ENCODE data around the gene KCNMA1. TPM values are rescaled to one million over a fixed set of nuclear protein-coding genes. Genes with fewer than 3 reads are reported as not detected.

Gene KCNMA1
- total RNA-seq, 2 donors from 2014 or later = 168 to 188 TPM

DNA sequence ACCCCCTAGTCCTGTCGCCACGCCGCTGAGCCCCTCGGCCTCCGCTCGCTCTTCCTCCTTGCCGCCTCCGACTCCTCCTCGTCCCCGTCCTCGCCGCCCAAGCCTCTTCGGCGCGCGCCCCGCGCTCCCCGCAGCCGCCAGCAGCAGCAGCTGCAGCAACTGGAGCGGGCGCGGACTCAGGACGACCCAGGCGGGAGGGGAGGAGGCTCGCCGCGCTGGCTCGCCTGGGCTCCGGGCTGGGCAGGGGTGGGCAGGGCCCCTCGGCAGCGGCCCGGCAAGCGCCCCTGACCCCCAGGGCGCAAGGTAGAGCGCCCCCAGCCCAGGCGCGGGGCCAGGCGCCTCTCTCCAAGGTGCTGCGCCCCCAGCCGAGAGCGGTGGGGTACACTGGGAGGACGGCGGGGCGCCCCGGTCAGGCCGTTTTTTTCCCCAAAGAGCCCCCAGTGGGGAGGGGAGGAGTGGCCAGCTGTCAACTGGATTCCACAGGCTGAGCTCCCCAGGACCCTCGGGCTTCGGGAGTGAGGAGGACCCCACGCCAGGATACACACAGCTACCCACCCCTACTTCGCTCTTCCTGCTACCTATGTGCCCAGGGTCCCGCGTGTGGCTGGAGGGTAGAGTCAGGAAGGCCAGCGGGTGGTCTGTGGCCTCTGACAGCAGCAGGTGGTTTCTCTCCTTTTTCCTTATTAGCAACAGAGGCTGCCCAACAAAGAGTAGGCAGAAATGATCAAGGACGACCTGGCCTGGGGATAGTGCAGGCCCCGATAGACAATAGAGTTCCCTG lies 903 bp upstream of the KCNMA1 start:
- no peaks in the 10 kb centered on the region for H3K36me3 ChIP-seq
- peaks cover 24 to 54% of the 10 kb centered on the region in 2 donors for H3K4me1 ChIP-seq (ENCODE audit: control insufficient read depth in 1 of 2, low read depth in 2 of 2)

DNA sequence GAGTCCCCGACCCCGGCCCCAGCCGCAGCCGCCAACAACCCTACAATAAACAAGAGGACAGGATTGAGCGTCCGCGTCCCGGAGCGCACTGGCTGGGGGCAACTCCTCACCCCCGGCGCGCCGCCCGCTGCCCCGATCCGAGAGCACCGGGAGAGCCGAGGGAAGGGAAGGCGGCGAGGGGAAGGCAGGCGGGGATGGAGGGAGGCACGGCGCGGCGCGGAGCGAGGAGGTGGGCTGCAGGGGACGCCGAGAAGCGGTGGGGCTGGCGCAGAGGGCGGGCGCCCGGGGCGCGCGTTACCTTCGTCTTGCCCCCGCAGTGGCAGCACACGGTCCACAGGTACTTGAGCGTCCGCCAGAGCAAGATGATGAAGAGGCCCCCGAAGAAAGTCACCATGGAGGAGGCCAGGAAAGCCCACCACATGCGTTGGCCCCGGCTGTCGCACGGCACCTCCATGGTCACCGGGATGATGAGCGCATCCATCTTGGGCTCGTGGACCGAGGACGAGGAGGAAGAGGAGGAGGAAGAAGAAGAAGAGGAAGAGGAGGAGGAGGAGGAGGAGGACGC lies 559 bp downstream of the KCNMA1 start:
- ATAC-seq (ENCODE audit: insufficient number of reproducible peaks, low FRiP score, low read depth) = no peak
- H3K27ac ChIP-seq = peak overlapping the region; percentile 82 to 89
- H3K4me1 ChIP-seq (ENCODE audit: control insufficient read depth in 1 of 2, low read depth in 2 of 2) = peaks cover 24 to 67% of the 10 kb centered on the region in 2 donors

More for the DNA sequence above, 903 bp upstream of the KCNMA1 start:
- ATAC-seq (ENCODE audit: insufficient number of reproducible peaks, low FRiP score, low read depth) (no peak), DNase-seq (ENCODE audit: low spot score) (no peak)
- TF ChIP-seq, protein P1, sequence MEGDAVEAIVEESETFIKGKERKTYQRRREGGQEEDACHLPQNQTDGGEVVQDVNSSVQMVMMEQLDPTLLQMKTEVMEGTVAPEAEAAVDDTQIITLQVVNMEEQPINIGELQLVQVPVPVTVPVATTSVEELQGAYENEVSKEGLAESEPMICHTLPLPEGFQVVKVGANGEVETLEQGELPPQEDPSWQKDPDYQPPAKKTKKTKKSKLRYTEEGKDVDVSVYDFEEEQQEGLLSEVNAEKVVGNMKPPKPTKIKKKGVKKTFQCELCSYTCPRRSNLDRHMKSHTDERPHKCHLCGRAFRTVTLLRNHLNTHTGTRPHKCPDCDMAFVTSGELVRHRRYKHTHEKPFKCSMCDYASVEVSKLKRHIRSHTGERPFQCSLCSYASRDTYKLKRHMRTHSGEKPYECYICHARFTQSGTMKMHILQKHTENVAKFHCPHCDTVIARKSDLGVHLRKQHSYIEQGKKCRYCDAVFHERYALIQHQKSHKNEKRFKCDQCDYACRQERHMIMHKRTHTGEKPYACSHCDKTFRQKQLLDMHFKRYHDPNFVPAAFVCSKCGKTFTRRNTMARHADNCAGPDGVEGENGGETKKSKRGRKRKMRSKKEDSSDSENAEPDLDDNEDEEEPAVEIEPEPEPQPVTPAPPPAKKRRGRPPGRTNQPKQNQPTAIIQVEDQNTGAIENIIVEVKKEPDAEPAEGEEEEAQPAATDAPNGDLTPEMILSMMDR (IDR thresholded peaks at IDR 0.05) = no peak
- peak overlapping the region; percentile 76 to 87 for H3K27ac ChIP-seq
- H3K4me3 ChIP-seq = peak overlapping the region; percentile 86
- H3K27me3 ChIP-seq (replicated peaks; ENCODE audit: insufficient read depth) = no peaks in the 10 kb centered on the region
- H3K9me3 ChIP-seq = no peaks in the 10 kb centered on the region

DNA sequence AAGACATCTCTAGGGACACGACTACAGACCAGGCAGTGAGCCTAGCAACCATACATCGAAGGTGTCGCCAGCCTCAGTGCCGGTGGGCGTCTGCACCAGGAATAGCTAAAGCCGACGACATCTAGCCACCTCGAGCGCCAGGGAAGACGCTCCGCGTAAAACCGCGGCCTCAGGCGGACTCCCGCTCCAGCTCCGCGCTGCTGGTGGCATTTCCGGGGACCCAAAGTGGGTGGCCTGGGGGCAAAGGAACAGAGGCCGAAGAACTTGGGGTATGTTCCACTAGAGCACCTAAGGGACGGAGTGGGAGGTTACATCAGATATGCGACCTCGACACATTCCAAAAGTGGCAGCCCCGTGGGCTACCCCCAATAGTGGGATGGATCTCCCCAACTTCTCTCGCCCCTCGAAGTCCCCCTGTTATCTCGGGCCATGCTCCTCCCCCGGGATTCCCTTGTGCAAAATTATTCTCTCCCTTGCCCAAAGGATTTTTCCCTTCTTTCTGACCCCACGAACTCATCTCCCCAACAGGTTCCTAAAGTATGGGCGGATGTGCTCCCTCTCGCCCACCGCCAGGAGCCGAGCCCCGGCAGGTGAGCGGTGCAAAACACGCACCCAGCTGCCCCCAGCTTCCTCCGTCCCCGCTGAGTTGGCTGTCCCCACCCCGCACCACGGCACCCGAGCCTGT lies 1.2 kb downstream of the KCNMA1 start:
- H3K36me3 ChIP-seq = no peaks in the 10 kb centered on the region
- H3K27ac ChIP-seq = peak overlapping the region; percentile 82 to 89
- TF ChIP-seq, protein P1 (IDR thresholded peaks at IDR 0.05) = peak; percentile 29
- peaks cover 25 to 67% of the 10 kb centered on the region in 2 donors for H3K4me1 ChIP-seq (ENCODE audit: control insufficient read depth in 1 of 2, low read depth in 2 of 2)
- H3K27me3 ChIP-seq (replicated peaks; ENCODE audit: insufficient read depth) = no peaks in the 10 kb centered on the region
- peak overlapping the region; percentile 86 for H3K4me3 ChIP-seq
- no peak for ATAC-seq (ENCODE audit: insufficient number of reproducible peaks, low FRiP score, low read depth)
- no peak for DNase-seq (ENCODE audit: low spot score)
- H3K9me3 ChIP-seq = no peaks in the 10 kb centered on the region

More for the DNA sequence above, 559 bp downstream of the KCNMA1 start:
- TF ChIP-seq, protein P1 (IDR thresholded peaks at IDR 0.05) = no peak
- no peak for DNase-seq (ENCODE audit: low spot score)
- Histone ChIP-seq H3K36me3 (no peaks in the 10 kb centered on the region), H3K27me3 (replicated peaks; ENCODE audit: insufficient read depth) (no peaks in the 10 kb centered on the region), H3K9me3 (no peaks in the 10 kb centered on the region), H3K4me3 (peak overlapping the region; percentile 86)

DNA sequence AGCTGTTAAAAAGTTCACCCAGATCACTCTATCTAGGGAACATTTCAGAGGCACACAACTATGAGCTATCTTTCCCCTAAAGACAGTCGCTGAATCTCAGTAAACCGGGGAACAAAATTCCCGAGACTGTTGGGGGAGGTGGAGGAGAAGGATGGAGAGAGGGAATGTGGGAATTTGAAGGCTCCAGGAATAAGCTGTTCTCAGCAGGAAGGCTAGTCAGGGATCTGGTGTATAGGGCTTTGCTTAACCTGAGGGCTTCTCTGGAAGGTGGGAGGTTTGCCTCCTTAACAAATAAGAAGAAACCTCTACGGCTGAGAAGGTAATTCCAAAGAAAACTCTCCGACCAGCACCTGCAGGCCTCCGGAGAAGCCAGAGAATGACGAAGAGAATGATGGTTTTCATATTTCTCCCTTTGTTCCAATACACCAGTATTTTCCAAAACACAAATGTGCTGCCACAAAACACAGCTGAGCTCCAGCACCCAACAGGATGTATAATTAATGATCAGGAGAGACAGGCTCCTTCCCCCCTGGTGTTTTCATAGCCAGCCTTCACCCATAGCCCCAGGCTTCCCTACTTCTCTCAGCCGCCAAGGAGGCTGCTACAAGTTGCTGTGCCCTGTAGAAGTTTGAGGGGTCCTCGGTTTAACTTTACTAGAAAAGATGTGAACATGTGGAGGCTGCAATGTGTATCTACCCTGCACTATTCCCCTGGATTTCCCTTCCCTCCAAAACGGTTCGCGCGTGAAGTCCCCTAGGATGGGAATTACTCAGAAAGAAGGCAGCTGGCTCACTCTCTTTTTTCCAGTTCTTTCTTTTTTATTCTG lies 2.0 kb downstream of the KCNMA1 start:
- TF ChIP-seq, protein P1 (IDR thresholded peaks at IDR 0.05) = no peak
- H3K27ac ChIP-seq = peak overlapping the region; percentile 82 to 89
- H3K4me1 ChIP-seq (ENCODE audit: control insufficient read depth in 1 of 2, low read depth in 2 of 2) = peaks cover 25 to 67% of the 10 kb centered on the region in 2 donors
- no peak for DNase-seq (ENCODE audit: low spot score)
- H3K4me3 ChIP-seq = peak overlapping the region; percentile 86
- H3K9me3 ChIP-seq = no peaks in the 10 kb centered on the region
- no peaks in the 10 kb centered on the region for H3K36me3 ChIP-seq
- ATAC-seq (ENCODE audit: insufficient number of reproducible peaks, low FRiP score, low read depth) = no peak
- H3K27me3 ChIP-seq (replicated peaks; ENCODE audit: insufficient read depth) = no peaks in the 10 kb centered on the region
